Right lobe of liver (tissue), 4 donors: ENCODE data around the gene NADSYN1.

Experiments
- POLR2A ChIP-seq: fragments of 450-650 bp; IDR thresholded peaks from one replicate; pipeline ENCODE4 v1.6.1; 2017; ENCODE audit warnings: antibody characterized with exemption, mild to moderate bottlenecking
- TF ChIP-seq, protein P1 (sequence below), 4 donors: fragments of 200-600 bp in 3 of 4; fragments of 450-650 bp in 1 of 4; IDR thresholded peaks; one replicate each; pipeline versions ENCODE4 v1.5.1 to v1.8.0; 2016 to 2022; ENCODE audit warnings: antibody characterized with exemption in 4 of 4, mild to moderate bottlenecking in 2 of 4
- donor health status: DM: no; HTN: no; CAD: no.
- donor health status: DM: no; HTN: no; CAD: no.
- donor health status: DM: no; HTN: yes; CAD: no.

DNA sequence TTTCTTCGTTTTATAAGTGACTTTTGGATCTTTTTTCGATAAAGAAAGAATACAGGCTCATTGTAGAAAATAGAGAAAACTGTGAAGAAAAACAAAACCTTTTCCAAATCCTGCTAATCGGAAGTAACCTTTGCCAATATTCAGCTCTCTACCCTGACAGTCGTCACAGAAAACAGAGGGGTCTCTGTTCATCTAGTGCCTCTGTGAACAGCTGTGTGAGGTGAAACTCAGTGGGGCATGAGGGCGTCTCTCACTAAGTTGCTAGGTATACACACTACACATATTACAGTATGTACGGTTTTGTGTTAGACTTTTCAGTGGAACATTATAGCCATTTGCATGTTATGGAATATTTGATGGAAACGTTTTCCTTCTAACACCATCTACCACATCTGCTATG, 44.2 kb upstream of the NADSYN1 start:
- TF ChIP-seq POLR2A = no peak
- TF ChIP-seq, protein P1, sequence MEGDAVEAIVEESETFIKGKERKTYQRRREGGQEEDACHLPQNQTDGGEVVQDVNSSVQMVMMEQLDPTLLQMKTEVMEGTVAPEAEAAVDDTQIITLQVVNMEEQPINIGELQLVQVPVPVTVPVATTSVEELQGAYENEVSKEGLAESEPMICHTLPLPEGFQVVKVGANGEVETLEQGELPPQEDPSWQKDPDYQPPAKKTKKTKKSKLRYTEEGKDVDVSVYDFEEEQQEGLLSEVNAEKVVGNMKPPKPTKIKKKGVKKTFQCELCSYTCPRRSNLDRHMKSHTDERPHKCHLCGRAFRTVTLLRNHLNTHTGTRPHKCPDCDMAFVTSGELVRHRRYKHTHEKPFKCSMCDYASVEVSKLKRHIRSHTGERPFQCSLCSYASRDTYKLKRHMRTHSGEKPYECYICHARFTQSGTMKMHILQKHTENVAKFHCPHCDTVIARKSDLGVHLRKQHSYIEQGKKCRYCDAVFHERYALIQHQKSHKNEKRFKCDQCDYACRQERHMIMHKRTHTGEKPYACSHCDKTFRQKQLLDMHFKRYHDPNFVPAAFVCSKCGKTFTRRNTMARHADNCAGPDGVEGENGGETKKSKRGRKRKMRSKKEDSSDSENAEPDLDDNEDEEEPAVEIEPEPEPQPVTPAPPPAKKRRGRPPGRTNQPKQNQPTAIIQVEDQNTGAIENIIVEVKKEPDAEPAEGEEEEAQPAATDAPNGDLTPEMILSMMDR (IDR thresholded peaks at IDR 0.05) = no peak
